NCI-H2171 (cell line): ENCODE measurements around the gene ARID1A.
"Not testable (repeated sequence)": the region's sequence is repeated elsewhere in the genome, so short reads cannot be mapped to it uniquely, and the experiment has no call there.

Experiments
- DNase-seq: peaks from one replicate; lab custom pipeline; 2025; lab: John Stamatoyannopoulos, UW

The ARID1A gene

GRCh38 chr1:26697978-26698849 is 2.4 kb downstream of the ARID1A start:
- peak; percentile 59 for DNase-seq

- no peak for DNase-seq
Observed at GRCh38 chr1:26700711-26701110, 4.9 kb downstream of the ARID1A start.

- DNase-seq: no peak
Observed at GRCh38 chr1:26701266-26701994, 5.6 kb downstream of the ARID1A start.

- DNase-seq: no peak
Observed at GRCh38 chr1:26701995-26702679, 6.3 kb downstream of the ARID1A start.

GRCh38 chr1:26702680-26703038 is 6.8 kb downstream of the ARID1A start:
- DNase-seq: no peak

- no peak for DNase-seq
Observed at GRCh38 chr1:26703478-26703877, 7.7 kb downstream of the ARID1A start.

- no peak for DNase-seq
Observed at GRCh38 chr1:26704629-26705028, 8.8 kb downstream of the ARID1A start.

GRCh38 chr1:26705227-26705626 is 9.4 kb downstream of the ARID1A start:
- DNase-seq: not testable (repeated sequence)

GRCh38 chr1:26705788-26706311 is 10.0 kb downstream of the ARID1A start:
- DNase-seq: no peak

GRCh38 chr1:26706315-26706714 is 10.5 kb downstream of the ARID1A start:
- no peak for DNase-seq

GRCh38 chr1:26710811-26711210 is 15.0 kb downstream of the ARID1A start:
- DNase-seq: no peak

- DNase-seq: no peak
Observed at GRCh38 chr1:26711777-26712176, 16.0 kb downstream of the ARID1A start.

GRCh38 chr1:26717017-26717491 is 21.2 kb downstream of the ARID1A start:
- DNase-seq: no peak

- no peak for DNase-seq
Observed at GRCh38 chr1:26719205-26719604, 23.4 kb downstream of the ARID1A start.

GRCh38 chr1:26721669-26722355 is 26.0 kb downstream of the ARID1A start:
- no peak for DNase-seq

GRCh38 chr1:26723013-26723991 is 27.5 kb downstream of the ARID1A start:
- DNase-seq: peak; percentile 93

GRCh38 chr1:26724118-26724517 is 28.3 kb downstream of the ARID1A start:
- DNase-seq: no peak

GRCh38 chr1:26724926-26725325 is 29.1 kb downstream of the ARID1A start:
- no peak for DNase-seq

GRCh38 chr1:26725904-26726303 is 30.1 kb downstream of the ARID1A start:
- not testable (repeated sequence) for DNase-seq

GRCh38 chr1:26726784-26727183 is 31.0 kb downstream of the ARID1A start:
- DNase-seq: no peak
